GM21526 (cell line): Measurements from ENCODE around the gene MRPS35.
"Not testable (repeated sequence)": the region's sequence is repeated elsewhere in the genome, so short reads cannot be mapped to it uniquely, and the experiment has no call there.

ENCODE experiments used
- ATAC-seq: cut with Tn5 transposase; IDR thresholded peaks from one replicate; pipeline ENCODE4 v1.9.1; 2021; ENCODE audit warnings: moderate library complexity; ENCODE audit not compliant: unreplicated experiment, low FRiP score

MRPS35 gene

GRCh38 chr12:27707216-27707615 lies 3.4 kb upstream of the MRPS35 start:
- no peak for ATAC-seq

GRCh38 chr12:27709212-27709931 lies 1.3 kb upstream of the MRPS35 start:
- no peak for ATAC-seq

DNA sequence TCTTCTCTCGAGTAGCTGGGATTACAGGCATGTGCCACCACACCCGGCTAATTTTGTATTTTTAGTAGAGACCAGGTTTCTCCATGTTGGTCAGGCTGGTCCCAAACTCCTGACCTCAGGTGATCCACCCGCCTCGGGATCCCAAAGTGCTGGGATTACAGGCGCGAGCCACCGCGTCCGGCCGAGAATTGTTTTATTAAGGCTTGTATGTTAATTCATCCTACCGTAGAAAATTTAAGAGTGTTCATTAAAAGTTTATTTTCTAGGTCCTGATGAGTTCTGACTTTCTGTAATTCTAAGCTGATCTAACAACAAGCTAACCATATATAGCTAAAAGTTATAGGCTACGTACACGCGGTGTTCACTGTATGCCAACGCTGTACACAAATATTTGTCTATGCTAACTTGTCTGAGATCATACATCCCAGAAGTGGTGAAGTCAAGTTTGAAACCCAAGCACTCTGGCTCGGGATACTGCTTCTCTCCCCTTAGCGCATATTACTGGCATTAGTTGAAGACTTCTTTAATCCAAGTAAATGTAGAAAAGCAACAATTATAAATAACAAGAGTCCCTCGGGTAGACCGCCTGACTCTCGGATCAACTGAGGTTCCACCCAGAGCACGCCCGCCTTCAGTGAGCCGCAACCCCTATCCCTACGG lies 570 bp upstream of the MRPS35 start:
- ATAC-seq: peak; percentile 26

DNA sequence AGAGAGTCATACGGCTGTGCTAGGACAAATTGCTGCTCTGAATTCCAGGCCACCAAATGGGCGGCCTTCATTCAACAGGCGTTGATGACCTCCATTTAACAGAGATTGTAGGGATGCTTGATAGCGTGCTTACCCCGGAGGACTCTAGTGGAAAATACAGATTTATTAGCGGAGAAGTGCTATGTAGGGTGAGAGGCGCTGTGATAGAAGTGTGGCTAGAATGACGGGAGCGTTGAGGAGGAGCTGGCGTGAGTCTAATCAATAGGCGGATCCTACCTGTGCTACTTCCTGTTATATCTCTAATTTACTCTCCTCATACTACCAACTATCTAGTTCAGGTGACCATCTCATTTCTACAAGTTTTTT lies 668 bp downstream of the MRPS35 start:
- ATAC-seq: peak; percentile 36

DNA sequence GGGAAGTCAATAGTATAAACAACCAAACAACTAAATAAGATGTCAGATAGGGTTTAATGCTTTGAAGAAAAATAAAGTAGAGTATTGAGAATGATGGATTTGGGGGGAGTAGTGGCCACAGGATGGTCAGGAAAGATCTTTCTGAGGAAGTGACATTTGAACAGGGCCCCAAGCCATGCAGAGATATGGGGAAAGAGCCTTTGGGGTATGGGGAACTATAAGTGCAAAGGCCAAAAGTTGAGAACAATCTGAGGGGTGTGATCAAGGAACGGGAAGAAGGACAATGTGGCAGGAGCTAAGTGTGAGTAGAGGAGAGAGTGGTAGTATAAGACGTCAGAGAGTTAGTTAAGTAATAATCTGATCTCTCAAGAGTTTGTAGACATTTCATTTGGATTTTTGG lies 1.3 kb downstream of the MRPS35 start:
- ATAC-seq: no peak

- no peak for ATAC-seq
These were observed 12.6 kb downstream of the MRPS35 start for GRCh38 chr12:27723212-27723611.

DNA sequence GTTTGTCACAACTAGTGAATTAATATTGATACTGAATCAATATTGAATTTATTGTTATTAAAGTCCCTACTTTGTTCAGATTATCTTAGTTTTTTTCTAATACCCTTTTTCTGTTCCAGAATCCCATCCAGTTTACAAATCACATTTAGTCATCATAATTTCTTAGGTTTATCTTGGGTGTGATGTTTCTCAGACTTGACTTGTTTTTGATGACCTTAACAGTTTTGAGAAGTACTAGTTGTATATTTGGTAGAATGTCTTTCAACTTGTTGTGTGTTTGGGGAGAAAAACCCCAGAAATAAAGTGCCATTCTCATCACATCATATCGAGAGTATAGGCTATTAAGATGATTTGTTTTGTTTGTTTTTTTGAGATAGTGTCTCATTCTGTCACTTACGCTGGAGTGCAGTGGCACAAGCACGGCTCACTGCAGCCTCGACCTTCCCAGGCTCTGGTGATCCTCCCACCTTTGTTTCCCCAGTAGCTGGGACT lies 19.5 kb downstream of the MRPS35 start:
- no peak for ATAC-seq

GRCh38 chr12:27732281-27732680 lies 21.6 kb downstream of the MRPS35 start:
- ATAC-seq: no peak

- no peak for ATAC-seq
These were observed 22.5 kb downstream of the MRPS35 start for GRCh38 chr12:27733052-27733656.

GRCh38 chr12:27733791-27734190 lies 23.2 kb downstream of the MRPS35 start:
- no peak for ATAC-seq

- not testable (repeated sequence) for ATAC-seq
These were observed 23.7 kb downstream of the MRPS35 start for GRCh38 chr12:27734321-27734720.

DNA sequence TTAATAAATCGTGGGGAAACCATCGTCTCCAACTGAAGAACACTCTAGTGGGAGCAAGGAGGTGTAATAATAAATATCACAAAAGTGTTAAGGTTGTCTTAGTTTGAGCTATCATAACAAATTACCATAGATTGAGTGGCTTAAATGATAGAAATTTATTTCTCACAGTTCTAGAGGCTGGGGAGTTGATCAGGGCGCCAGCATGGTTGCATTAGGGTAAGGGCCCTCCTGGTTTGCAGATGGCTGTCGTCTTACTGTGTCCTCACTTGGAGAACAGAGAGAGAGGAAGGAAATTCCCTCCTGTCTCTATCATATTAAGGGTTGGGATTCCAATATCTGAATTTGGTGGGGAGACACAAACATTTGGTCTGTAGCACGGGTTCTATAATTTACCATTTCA lies 33.0 kb downstream of the MRPS35 start:
- no peak for ATAC-seq

DNA sequence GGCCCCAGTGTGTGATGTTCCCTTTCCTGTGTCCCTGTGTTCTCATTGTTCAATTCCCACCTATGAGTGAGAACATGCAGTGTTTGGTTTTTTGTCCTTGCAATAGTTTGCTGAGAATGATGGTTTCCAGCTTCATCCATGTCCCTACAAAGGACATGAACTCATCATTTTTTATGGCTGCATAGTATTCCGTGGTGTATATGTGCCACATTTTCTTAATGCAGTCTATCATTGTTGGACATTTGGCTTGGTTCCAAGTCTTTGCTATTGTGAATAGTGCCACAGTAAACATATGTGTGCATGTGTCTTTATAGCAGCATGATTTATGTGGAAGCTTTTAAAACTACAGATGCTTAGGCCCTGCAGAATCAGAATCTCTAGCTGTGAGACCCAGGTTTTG lies 35.1 kb downstream of the MRPS35 start:
- not testable (repeated sequence) for ATAC-seq

DNA sequence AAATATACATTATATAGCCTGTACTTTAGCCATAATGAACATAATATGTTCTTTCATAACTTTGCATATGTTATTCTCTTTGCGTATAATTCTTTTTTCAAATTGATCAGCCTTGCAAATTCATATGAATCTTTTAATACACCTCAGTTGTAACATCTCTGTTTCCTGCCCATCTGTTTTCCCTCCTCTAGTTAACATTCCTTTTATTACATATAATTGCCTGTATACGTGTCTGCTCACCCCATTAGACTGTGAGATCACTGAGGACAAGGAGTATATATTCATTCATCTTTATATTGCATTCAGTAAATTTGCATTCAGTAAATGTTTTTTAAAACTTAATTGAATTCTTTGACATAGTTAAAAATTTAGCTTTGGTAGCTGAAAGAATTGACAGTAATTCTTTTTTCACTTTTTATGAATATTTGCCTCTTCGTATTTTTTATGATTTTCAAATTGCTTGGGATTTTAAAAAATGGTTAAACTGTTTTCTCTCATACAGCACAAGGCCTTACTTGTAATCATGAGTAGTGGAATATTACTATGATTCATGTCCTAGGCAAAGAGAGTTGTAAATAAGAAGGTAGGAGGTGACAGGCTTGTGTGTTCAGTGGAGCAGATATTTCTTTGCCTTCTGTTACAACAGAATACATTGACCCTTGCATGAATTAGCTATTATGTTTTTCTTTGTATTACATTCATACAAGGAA lies 36.6 kb downstream of the MRPS35 start:
- no peak for ATAC-seq

GRCh38 chr12:27751386-27752047 lies 40.9 kb downstream of the MRPS35 start:
- no peak for ATAC-seq

GRCh38 chr12:27754795-27755194 lies 44.2 kb downstream of the MRPS35 start:
- no peak for ATAC-seq

DNA sequence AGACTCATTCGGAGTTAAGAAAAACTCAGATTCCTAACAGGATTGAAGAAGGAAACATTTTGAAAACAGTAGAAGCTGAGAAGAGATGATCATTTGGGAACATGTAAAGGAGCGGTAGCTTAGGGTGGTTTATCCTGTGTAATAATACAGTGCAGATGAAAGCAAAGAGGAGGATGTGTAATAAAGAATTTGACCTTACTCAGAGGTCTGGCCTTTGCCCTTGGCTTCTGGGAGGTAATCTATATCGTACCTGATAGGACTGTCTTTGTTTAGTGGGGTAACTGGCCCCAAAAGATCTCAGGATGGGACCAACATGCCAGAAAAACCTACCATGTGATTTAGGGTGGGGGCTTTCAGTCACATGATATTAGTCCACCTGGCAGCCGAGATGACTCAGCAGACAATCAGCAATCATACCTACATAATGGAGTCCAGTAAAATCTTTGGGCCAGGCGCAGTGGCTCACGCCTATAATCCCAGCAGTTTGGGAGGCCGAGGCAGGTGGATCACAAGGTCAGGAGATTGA lies 46.1 kb downstream of the MRPS35 start:
- ATAC-seq: no peak

- ATAC-seq: no peak
These were observed 52.1 kb downstream of the MRPS35 start for GRCh38 chr12:27762757-27763156.

- peak; percentile 74 for ATAC-seq
These were observed 56.0 kb downstream of the MRPS35 start for GRCh38 chr12:27766587-27766986.

DNA sequence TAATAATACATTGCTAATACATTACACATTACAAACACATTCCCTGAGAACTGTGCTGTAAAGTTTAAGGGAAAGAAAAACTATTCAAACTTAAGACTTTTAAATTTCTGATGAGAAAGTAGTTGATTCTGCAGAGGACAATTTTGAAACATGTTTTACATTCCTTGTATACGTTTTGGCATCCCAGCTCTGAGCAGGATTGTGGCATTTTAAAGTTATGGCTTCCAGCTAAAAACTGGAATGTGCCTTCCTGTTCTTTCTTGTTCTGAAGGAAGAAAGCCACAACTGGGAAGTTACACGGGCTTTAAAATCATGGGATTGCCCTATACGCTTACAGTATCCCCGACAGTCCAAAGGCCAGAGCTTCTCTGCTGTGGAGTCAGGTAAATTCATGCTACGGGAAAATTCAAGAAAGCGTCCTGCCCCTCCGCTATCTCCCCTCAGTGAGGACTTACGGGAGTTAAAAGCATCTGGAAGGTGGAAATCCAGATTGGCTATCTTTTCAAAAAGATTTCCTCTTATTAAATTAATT lies 58.6 kb downstream of the MRPS35 start:
- ATAC-seq: no peak
